Measurements from ENCODE around the gene MYO5B. TPM values are rescaled to one million over a fixed set of nuclear protein-coding genes. Genes with fewer than 3 reads are reported as not detected.

The MYO5B gene
- polyA plus RNA-seq, 1 of the 3 experiments (the other 2 are of a cell fraction) = 1.3 TPM

- TF ChIP-seq PBX3 (IDR thresholded peaks at IDR 0.05) (no peak), SIN3A (IDR thresholded peaks at IDR 0.05; ENCODE audit: borderline replicate concordance, low read depth, low read length) (no peak), EP300 (IDR thresholded peaks at IDR 0.05; ENCODE audit: borderline replicate concordance in 1 of 2, low read depth in 1 of 2, low read length in 1 of 2) (no peak), FOXM1 (IDR thresholded peaks at IDR 0.05; ENCODE audit: low read depth) (no peak), TAF1 (IDR thresholded peaks at IDR 0.05; ENCODE audit: borderline replicate concordance, low read depth, low read length) (no peak), TCF12 (IDR thresholded peaks at IDR 0.05) (no peak)
Observed at GRCh38 chr18:50187659-50188058, 7.3 kb downstream of the MYO5B start (continued).

GRCh38 chr18:50186385-50186784 is 8.6 kb downstream of the MYO5B start:
- Histone ChIP-seq H3K27ac (ENCODE audit: low read depth in 2 of 2, low read length in 1 of 2) (no peak overlapping the region), H3K4me3 (ENCODE audit: low read depth in 2 of 2, low read length in 1 of 2) (no peak overlapping the region), H3K9ac (no peak overlapping the region), H3K79me2 (ENCODE audit: insufficient read depth) (no peaks in the 10 kb centered on the region), H3K4me1 (ENCODE audit: control insufficient read depth in 1 of 2, insufficient read depth in 2 of 2, low read depth in 1 of 2, low read length in 1 of 2) (no peaks in the 10 kb centered on the region; a peak in 1 of 4 replicates), H3K27me3 (ENCODE audit: insufficient read depth) (no peaks in the 10 kb centered on the region), H3K36me3 (replicated peaks in 1 of 2; ENCODE audit: control insufficient read depth in 1 of 2, insufficient read depth in 2 of 2, low read length in 1 of 2) (no peaks in the 10 kb centered on the region), H4K20me1 (ENCODE audit: insufficient read depth) (no peaks in the 10 kb centered on the region), H2AFZ (ENCODE audit: low read depth) (no peak overlapping the region), H3K4me2 (no peak overlapping the region), H3F3A (replicated peaks; ENCODE audit: insufficient read depth) (no peaks in the 10 kb centered on the region), H3K9me2 (no peaks in the 10 kb centered on the region), H3K9me3 (no peaks in the 10 kb centered on the region)
- DNase-seq = no peak
- 67% methylated on average over 1 of the region's 1 CpG for WGBS (ENCODE audit: low lambda C conversion rate)
- ChIA-PET CTCF (interaction anchor here (1.0 to 4.7 kb wide), 3 partner anchors 10 to 18 kb away, joined by 3 to 24 read pairs (median 10); no protein-coding TSS in a partner anchor), POLR2A (no interaction called here)
- TF ChIP-seq CHD2 (IDR thresholded peaks at IDR 0.05; ENCODE audit: low read length, partially characterized antibody) (no peak), REST (IDR thresholded peaks at IDR 0.05; ENCODE audit: low read depth, low read length) (no peak), YY1 (IDR thresholded peaks at IDR 0.05; ENCODE audit: low read depth) (no peak), EP300 (IDR thresholded peaks at IDR 0.05; ENCODE audit: borderline replicate concordance in 1 of 2, low read depth in 1 of 2, low read length in 1 of 2) (no peak), SIN3A (IDR thresholded peaks at IDR 0.05; ENCODE audit: borderline replicate concordance, low read depth, low read length) (no peak)

- Histone ChIP-seq H3K9ac (no peak overlapping the region), H3K9me3 (no peaks in the 10 kb centered on the region), H3K27ac (ENCODE audit: low read depth in 2 of 2, low read length in 1 of 2) (no peak overlapping the region), H3K4me2 (no peak overlapping the region), H3K36me3 (replicated peaks in 1 of 2; ENCODE audit: control insufficient read depth in 1 of 2, insufficient read depth in 2 of 2, low read length in 1 of 2) (no peaks in the 10 kb centered on the region), H3K79me2 (ENCODE audit: insufficient read depth) (no peaks in the 10 kb centered on the region), H2AFZ (ENCODE audit: low read depth) (no peak overlapping the region), H3K4me3 (ENCODE audit: low read depth in 2 of 2, low read length in 1 of 2) (no peak overlapping the region), H3F3A (replicated peaks; ENCODE audit: insufficient read depth) (no peaks in the 10 kb centered on the region), H3K27me3 (ENCODE audit: insufficient read depth) (no peaks in the 10 kb centered on the region), H3K9me2 (no peaks in the 10 kb centered on the region), H3K4me1 (ENCODE audit: control insufficient read depth in 1 of 2, insufficient read depth in 2 of 2, low read depth in 1 of 2, low read length in 1 of 2) (peaks cover 0 to 5% of the 10 kb centered on the region in 2 experiments; a peak in 1 of 4 replicates), H4K20me1 (ENCODE audit: insufficient read depth) (no peaks in the 10 kb centered on the region)
- DNase-seq = no peak
- TF ChIP-seq MEF2A (IDR thresholded peaks at IDR 0.05; ENCODE audit: borderline replicate concordance, low read depth) = no peak
- TF ChIP-seq FOSL2 (IDR thresholded peaks at IDR 0.05; ENCODE audit: borderline replicate concordance, low read depth) = no peak
- no peak for TF ChIP-seq FOXM1 (IDR thresholded peaks at IDR 0.05; ENCODE audit: low read depth)
- no peak for TF ChIP-seq RFX5 (IDR thresholded peaks at IDR 0.05; ENCODE audit: low read length)
- no peak for TF ChIP-seq TEAD4 (IDR thresholded peaks at IDR 0.05; ENCODE audit: borderline replicate concordance, insufficient read depth)
- no peak for TF ChIP-seq TAF1 (IDR thresholded peaks at IDR 0.05; ENCODE audit: borderline replicate concordance, low read depth, low read length)
- TF ChIP-seq YY1 (IDR thresholded peaks at IDR 0.05; ENCODE audit: low read depth) = no peak
- TF ChIP-seq GABPA (IDR thresholded peaks at IDR 0.05; ENCODE audit: low read depth) = no peak
- TF ChIP-seq RAD21 (IDR thresholded peaks at IDR 0.05; ENCODE audit: low read length) = no peak
- no peak for TF ChIP-seq RXRA (IDR thresholded peaks at IDR 0.05; ENCODE audit: borderline replicate concordance, low read depth)
- TF ChIP-seq NFIC (IDR thresholded peaks at IDR 0.05; ENCODE audit: borderline replicate concordance) = no peak
- no peak for TF ChIP-seq PBX3 (IDR thresholded peaks at IDR 0.05)
- CTCF ChIA-PET = interaction anchor here (0.6 to 2.1 kb wide), 3 partner anchors 9 to 673 kb away, joined by 3 to 6 read pairs (median 4); no protein-coding TSS in a partner anchor
- POLR2A ChIA-PET = no interaction called here
- WGBS (ENCODE audit: low lambda C conversion rate) = 68% methylated on average over 5 of the region's 5 CpGs
Observed at GRCh38 chr18:50183556-50183955, 11.4 kb downstream of the MYO5B start.

Data from SK-N-SH (cell line).